PFSK-1 (cell line): ENCODE measurements around the gene HERC5.

Source experiments
- FOXP2 ChIP-seq: optimal IDR thresholded peaks from 2 replicates; pipeline ENCODE3; 2011; ENCODE audit warnings: borderline replicate concordance, control low read depth, inconsistent platforms; ENCODE audit not compliant: insufficient read depth; ENCODE audit errors: extremely low read length, extremely low read depth
- POLR2AphosphoS5 ChIP-seq: IDR thresholded peaks from 2 replicates; pipeline ENCODE4 v1.6.1; 2012; ENCODE audit warnings: low read depth, mild to moderate bottlenecking, control low read depth, low read length, moderate library complexity
- REST ChIP-seq, 2 experiments: IDR thresholded peaks; 2 replicates each; pipeline versions ENCODE4 v1.6.1 to v1.8.0; 2011 to 2012; ENCODE audit warnings: low read depth in 2 of 2, low read length in 2 of 2, control low read depth in 1 of 2, inconsistent platforms in 1 of 2, mild to moderate bottlenecking in 1 of 2, moderate library complexity in 1 of 2; ENCODE audit not compliant: insufficient read depth in 1 of 2
- SIN3A ChIP-seq: IDR thresholded peaks from 2 replicates; pipeline ENCODE4 v1.6.1; 2012; ENCODE audit warnings: mild to moderate bottlenecking, low read length, moderate library complexity, borderline replicate concordance; ENCODE audit not compliant: insufficient read depth
- TAF1 ChIP-seq: IDR thresholded peaks from 2 replicates; pipeline ENCODE4 v1.6.1; 2012; ENCODE audit warnings: low read length, control low read depth, borderline replicate concordance; ENCODE audit not compliant: insufficient read depth

Gene HERC5

GRCh38 chr4:88448889-88449288 is 8.0 kb upstream of the HERC5 start:
- TF ChIP-seq FOXP2: no peak
- TF ChIP-seq REST (IDR thresholded peaks at IDR 0.05; ENCODE audit: insufficient read depth in 1 of 2, low read depth in 2 of 2, low read length in 2 of 2): no peak
- no peak for TF ChIP-seq POLR2AphosphoS5
- no peak for TF ChIP-seq SIN3A

GRCh38 chr4:88449290-88449689 is 7.6 kb upstream of the HERC5 start:
- no peak for TF ChIP-seq REST (IDR thresholded peaks at IDR 0.05; ENCODE audit: insufficient read depth in 1 of 2, low read depth in 2 of 2, low read length in 2 of 2)
- no peak for TF ChIP-seq SIN3A
- TF ChIP-seq FOXP2: no peak
- TF ChIP-seq POLR2AphosphoS5: no peak
- no peak for TF ChIP-seq TAF1

DNA sequence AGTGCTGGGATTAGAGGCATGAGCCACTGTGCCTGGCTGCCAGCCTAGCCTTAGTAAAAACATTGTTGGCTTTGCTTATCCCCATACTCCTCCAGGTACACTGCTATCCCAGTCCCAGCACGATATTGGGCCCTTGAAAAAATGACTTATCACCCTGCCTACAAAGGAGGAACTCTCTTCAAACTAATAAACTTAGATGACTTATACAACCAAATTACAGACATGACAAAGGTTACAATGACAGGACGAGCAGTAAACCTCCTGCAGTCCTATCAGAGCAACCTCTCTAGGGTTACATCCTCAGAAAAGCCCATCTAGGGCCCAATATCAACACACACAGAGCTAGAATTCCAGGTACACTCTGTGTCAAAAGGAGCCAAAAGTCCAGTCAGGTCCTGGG is 5.7 kb upstream of the HERC5 start:
- TF ChIP-seq POLR2AphosphoS5: no peak
- TF ChIP-seq TAF1: no peak
- no peak for TF ChIP-seq FOXP2
- no peak for TF ChIP-seq REST (IDR thresholded peaks at IDR 0.05; ENCODE audit: insufficient read depth in 1 of 2, low read depth in 2 of 2, low read length in 2 of 2)
- no peak for TF ChIP-seq SIN3A

DNA sequence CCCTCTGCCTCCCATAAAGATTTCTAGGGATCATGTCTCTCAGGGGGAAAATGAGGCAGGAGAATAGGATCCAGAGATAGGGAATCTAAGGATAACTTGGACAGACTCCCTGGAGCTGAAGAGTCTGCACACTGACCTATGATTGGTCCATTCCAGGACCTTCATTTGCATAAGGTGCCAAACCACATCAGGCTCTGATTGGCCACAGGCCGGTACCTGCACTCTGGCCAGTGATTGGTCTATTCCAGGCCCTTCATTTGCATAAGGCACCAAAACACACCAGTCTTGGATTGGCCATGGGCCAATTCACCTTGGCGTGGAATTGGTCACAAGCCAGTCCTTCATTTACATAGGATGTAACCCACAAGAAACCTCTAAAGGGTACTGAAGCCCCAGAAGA is 4.0 kb upstream of the HERC5 start:
- TF ChIP-seq SIN3A: no peak

DNA sequence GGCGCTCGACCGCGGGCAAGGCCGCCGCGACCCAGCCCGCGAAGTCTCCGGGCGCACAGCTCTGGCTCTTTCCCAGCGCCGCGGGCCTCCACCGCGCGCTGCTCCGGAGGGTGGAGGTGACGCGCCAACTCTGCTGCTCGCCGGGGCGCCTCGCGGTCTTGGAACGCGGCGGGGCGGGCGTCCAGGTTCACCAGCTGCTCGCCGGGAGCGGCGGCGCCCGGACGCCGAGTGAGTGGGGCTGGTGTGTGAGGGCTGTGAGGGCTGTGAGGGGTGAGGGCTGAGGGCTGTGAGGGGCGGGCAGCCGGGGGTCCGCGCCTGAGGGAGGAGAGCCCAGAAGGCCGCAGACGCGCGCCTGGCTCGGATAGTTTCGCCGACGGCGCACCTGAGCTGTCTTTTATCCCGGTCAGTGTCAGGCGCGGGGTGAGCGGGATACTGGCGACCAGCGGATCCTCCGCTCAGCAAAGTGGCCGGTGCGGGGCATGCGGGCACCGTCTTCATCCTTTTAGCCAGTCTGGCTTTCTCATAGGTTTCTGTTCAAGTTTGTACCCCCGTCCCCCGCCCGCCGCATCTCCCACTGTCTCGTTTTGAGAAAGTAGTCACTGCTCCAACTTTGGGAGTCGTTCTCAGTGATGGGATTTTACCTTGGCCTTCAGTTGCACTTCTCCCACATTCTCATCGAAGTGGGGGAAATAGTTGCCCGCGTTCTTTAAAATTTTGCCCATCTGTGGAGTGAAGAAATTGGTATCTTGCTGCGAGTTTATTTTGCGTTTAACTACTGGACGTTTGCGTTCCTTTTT is 586 bp downstream of the HERC5 start:
- TF ChIP-seq SIN3A: no peak

- TF ChIP-seq POLR2AphosphoS5 (no peak), TAF1 (no peak), REST (IDR thresholded peaks at IDR 0.05; ENCODE audit: insufficient read depth in 1 of 2, low read depth in 2 of 2, low read length in 2 of 2) (no peak)
Observed at GRCh38 chr4:88458104-88458740, 1.3 kb downstream of the HERC5 start.
